Peyer's patch (tissue), 4 donors: Measurements from ENCODE around the gene PGK1. TPM values are rescaled to one million over a fixed set of nuclear protein-coding genes. Genes with fewer than 3 reads are reported as not detected.

Experiments
- DNase-seq, 3 donors: peaks; one replicate each; pipeline ENCODE4 v3.0.0-alpha.2; 2017 to 2019
- H3K27ac ChIP-seq, 4 donors: fragments of 200-600 bp; sonication (generic); one replicate each; pipeline ENCODE4 v1.5.1; 2016 to 2019
- H3K27me3 ChIP-seq, 2 donors: fragments of 200-600 bp; sonication (generic); one replicate each; pipeline ENCODE4 v1.5.1; 2019
- H3K36me3 ChIP-seq, 3 donors: fragments of 200-600 bp; sonication (generic); one replicate each; pipeline ENCODE4 v1.5.1; 2016 to 2019
- H3K4me1 ChIP-seq, 4 donors: fragments of 200-600 bp; sonication (generic); one replicate each; pipeline ENCODE4 v1.5.1; 2016 to 2019
- H3K4me3 ChIP-seq, 4 donors: fragments of 200-600 bp; sonication (generic); 1 replicate in 3 of 4; 2 replicates in 1 of 4; pipeline ENCODE4 v1.5.1; 2016 to 2019; ENCODE audit warnings: mild to moderate bottlenecking in 1 of 4
- H3K9me3 ChIP-seq, 4 donors: fragments of 200-600 bp; sonication (generic); one replicate each; pipeline ENCODE4 v1.5.1; 2016 to 2019; ENCODE audit warnings: mild to moderate bottlenecking in 1 of 4
- POLR2A ChIP-seq, 2 donors: fragments of 450-650 bp; IDR thresholded peaks; one replicate each; pipeline ENCODE4 v1.5.1; 2017; ENCODE audit warnings: antibody characterized with exemption in 2 of 2, mild to moderate bottlenecking in 2 of 2, moderate library complexity in 2 of 2
- total RNA-seq, 4 donors: library from RNA; depleted of rRNA; stranded (reverse); fragments of >200 nt; gene quantifications; one replicate each; pipeline ENCODE4 v1.1.0, GENCODE V29; 2016
- TF ChIP-seq, protein P1 (sequence below), 6 experiments: fragments of 450-650 bp in 4 of 6; fragments of 200-600 bp in 2 of 6; sonication (generic) in 1 of 6; IDR thresholded peaks; one replicate each; pipeline ENCODE4 v1.5.1; 2017 to 2019; ENCODE audit warnings: antibody characterized with exemption in 6 of 6, mild to moderate bottlenecking in 3 of 6, moderate library complexity in 1 of 6

PGK1 gene
- total RNA-seq, 4 donors from 2014 or later = 120 to 260 (median 215) TPM

DNA sequence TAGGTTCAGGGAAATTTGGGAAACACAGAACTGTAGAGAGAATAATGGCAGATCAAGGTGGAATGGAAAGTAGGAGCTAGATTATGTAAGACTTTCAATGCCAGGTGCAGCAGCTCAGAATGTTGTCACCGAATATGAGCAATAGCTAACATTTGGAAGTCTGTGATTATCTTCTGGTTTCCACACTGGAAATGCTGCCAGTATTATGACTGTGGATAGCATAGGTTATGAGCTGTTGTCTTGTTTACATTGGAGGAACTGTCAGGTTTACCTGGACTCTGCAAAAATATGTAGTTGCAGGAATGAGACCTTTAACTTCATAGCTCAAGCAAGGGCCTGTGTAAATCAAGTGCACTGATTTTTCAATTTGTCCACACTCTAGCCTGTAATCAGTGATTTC, 61.4 kb downstream of the PGK1 start:
- no peak for DNase-seq
- TF ChIP-seq, protein P1, sequence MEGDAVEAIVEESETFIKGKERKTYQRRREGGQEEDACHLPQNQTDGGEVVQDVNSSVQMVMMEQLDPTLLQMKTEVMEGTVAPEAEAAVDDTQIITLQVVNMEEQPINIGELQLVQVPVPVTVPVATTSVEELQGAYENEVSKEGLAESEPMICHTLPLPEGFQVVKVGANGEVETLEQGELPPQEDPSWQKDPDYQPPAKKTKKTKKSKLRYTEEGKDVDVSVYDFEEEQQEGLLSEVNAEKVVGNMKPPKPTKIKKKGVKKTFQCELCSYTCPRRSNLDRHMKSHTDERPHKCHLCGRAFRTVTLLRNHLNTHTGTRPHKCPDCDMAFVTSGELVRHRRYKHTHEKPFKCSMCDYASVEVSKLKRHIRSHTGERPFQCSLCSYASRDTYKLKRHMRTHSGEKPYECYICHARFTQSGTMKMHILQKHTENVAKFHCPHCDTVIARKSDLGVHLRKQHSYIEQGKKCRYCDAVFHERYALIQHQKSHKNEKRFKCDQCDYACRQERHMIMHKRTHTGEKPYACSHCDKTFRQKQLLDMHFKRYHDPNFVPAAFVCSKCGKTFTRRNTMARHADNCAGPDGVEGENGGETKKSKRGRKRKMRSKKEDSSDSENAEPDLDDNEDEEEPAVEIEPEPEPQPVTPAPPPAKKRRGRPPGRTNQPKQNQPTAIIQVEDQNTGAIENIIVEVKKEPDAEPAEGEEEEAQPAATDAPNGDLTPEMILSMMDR (IDR thresholded peaks at IDR 0.05) = no peak
- TF ChIP-seq POLR2A (IDR thresholded peaks at IDR 0.05) = no peak
- H3K36me3 ChIP-seq = no peaks in the 10 kb centered on the region
- no peak overlapping the region for H3K4me3 ChIP-seq
- no peaks in the 10 kb centered on the region for H3K9me3 ChIP-seq
- no peaks in the 10 kb centered on the region for H3K4me1 ChIP-seq
- no peaks in the 10 kb centered on the region for H3K27me3 ChIP-seq
- no peak overlapping the region for H3K27ac ChIP-seq

- Histone ChIP-seq H3K4me1 (no peaks in the 10 kb centered on the region), H3K4me3 (no peak overlapping the region), H3K36me3 (no peaks in the 10 kb centered on the region), H3K27ac (no peak overlapping the region), H3K9me3 (no peaks in the 10 kb centered on the region), H3K27me3 (no peaks in the 10 kb centered on the region)
- TF ChIP-seq, protein P1 (IDR thresholded peaks at IDR 0.05) = no peak
- TF ChIP-seq POLR2A (IDR thresholded peaks at IDR 0.05) = no peak
- no peak for DNase-seq
These were observed 64.0 kb downstream of the PGK1 start for GRCh38 chrX:78168065-78168464.

Other genes with a start within 250 kb of the PGK1 start
- 10 to 100 TPM; 29.5 to 62.7 (median 50.1) TPM for gene MAGT1, start 208.8 kb upstream of the PGK1 start, total RNA-seq
- 100 to 1,000 TPM; 402 to 457 (median 432) TPM for gene COX7B, start 204.8 kb upstream of the PGK1 start, total RNA-seq
- gene ATP7A, start 193.6 kb upstream of the PGK1 start, total RNA-seq = 1 to 10 TPM; 6.5 to 8.8 (median 6.8) TPM
- gene PGAM4, start 134.6 kb upstream of the PGK1 start, total RNA-seq = not detected
- 10 to 100 TPM in 1 of 4 donors, 1 to 10 TPM in 3; 3.1 to 14.9 (median 6.3) TPM for gene TAF9B, start 35.4 kb downstream of the PGK1 start, total RNA-seq
- 10 to 100 TPM in 1 of 4 donors, 1 to 10 TPM in 1, under 1 TPM in 2; 0.57 to 13.2 (median 1.1) TPM for gene CYSLTR1, start 223.4 kb downstream of the PGK1 start, total RNA-seq